ENCODE results near the gene PTPRN2. TPM values are rescaled to one million over a fixed set of nuclear protein-coding genes. Genes with fewer than 3 reads are reported as not detected.

PTPRN2 gene
- total and polyA plus RNA-seq, 2 of the 13 experiments (the other 11 are each of a cell fraction or from before 2014, with no cell fraction given), result 2.5 to 24.2 TPM

GRCh38 chr7:158482480-158482879, 105.1 kb downstream of the PTPRN2 start (continued):
- TF ChIP-seq ZNF639 (CRISPR knock-in tag; conservative IDR thresholded peaks at IDR 0.05) (no peak), SMARCC2 (IDR thresholded peaks at IDR 0.05) (no peak), MIER3 (CRISPR knock-in tag; IDR thresholded peaks at IDR 0.05; ENCODE audit: borderline replicate concordance) (no peak), HNF1B (CRISPR knock-in tag; IDR thresholded peaks at IDR 0.05) (no peak)
- TF ChIP-seq, protein P1, sequence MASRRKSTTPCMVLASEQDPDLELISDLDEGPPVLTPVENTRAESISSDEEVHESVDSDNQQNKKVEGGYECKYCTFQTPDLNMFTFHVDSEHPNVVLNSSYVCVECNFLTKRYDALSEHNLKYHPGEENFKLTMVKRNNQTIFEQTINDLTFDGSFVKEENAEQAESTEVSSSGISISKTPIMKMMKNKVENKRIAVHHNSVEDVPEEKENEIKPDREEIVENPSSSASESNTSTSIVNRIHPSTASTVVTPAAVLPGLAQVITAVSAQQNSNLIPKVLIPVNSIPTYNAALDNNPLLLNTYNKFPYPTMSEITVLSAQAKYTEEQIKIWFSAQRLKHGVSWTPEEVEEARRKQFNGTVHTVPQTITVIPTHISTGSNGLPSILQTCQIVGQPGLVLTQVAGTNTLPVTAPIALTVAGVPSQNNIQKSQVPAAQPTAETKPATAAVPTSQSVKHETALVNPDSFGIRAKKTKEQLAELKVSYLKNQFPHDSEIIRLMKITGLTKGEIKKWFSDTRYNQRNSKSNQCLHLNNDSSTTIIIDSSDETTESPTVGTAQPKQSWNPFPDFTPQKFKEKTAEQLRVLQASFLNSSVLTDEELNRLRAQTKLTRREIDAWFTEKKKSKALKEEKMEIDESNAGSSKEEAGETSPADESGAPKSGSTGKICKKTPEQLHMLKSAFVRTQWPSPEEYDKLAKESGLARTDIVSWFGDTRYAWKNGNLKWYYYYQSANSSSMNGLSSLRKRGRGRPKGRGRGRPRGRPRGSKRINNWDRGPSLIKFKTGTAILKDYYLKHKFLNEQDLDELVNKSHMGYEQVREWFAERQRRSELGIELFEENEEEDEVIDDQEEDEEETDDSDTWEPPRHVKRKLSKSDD (CRISPR knock-in tag; IDR thresholded peaks at IDR 0.05; ENCODE audit: low read depth), result no peak

DNA sequence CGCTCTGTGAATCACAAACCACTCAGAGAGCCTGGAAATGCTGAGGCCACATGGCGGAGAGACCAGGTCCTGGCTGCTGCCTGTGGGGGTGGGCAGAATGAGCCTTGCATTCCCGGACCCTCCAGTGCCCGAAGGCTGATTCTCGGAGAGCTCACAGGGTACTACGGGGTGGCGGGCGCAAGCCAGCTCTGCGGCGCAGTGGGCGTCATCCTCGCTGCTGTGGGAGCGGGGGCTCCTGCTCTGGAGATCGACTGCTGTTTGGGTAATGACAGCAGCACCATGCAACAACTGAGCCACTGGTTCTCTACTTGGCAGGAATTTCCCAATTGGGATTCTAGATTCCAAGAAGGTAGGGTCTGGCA, 108.0 kb downstream of the PTPRN2 start:
- no peaks in the 10 kb centered on the region for H3K27me3 ChIP-seq (ENCODE audit: control insufficient read depth in 1 of 2, insufficient read depth in 2 of 2, low read length in 2 of 2)
- CTCF ChIA-PET (ENCODE audit: low intra/inter-chr PET ratio, low total read pairs), result no interaction called here
- POLR2A ChIA-PET, result no interaction called here
- H3K36me3 ChIP-seq (replicated peaks in 1 of 2; ENCODE audit: control insufficient read depth in 1 of 2, insufficient read depth in 2 of 2, low read length in 2 of 2), result no peaks in the 10 kb centered on the region; a peak in 1 of 5 replicates
- H3K9ac ChIP-seq (ENCODE audit: insufficient read depth, low read depth, low read length), result no peak overlapping the region
- intact Hi-C loops (cut with micrococcal nuclease; ENCODE audit: unreplicated experiment), result no loop called here
- no peak overlapping the region for H3K4me2 ChIP-seq (ENCODE audit: low read depth, low read length)
- BruUV-seq (replicated peaks), result no TSS peak
- H3K4me3 ChIP-seq (replicated peaks in 1 of 3; ENCODE audit: insufficient read depth in 1 of 3, low read depth in 2 of 3, low read length in 3 of 3), result no peak overlapping the region
- H3K79me2 ChIP-seq (ENCODE audit: insufficient read depth, low read length), result no peaks in the 10 kb centered on the region
- peaks cover 19% of the 10 kb centered on the region; the same call in 1 of the 2 replicates for H4K20me1 ChIP-seq (ENCODE audit: insufficient read depth, low read length)
- no peak for DNase-seq (ENCODE audit: low spot score)
- H3K4me1 ChIP-seq (ENCODE audit: insufficient read depth, low read length), result no peaks in the 10 kb centered on the region
- H3K9me3 ChIP-seq (ENCODE audit: low read length), result no peaks in the 10 kb centered on the region
- in situ Hi-C loops (cut with HindIII; ENCODE audit: extremely low pct_ligation_motif_present, low pct_unique_long_range_greater_than_20kb), result no loop called here
- 93% methylated on average over 3 of the region's 14 CpGs for WGBS (ENCODE audit: low lambda C conversion rate)
- no peak overlapping the region for H3K27ac ChIP-seq (ENCODE audit: extremely low read length, insufficient read depth, low read length)
- H2AFZ ChIP-seq (ENCODE audit: low read length), result no peak overlapping the region
- no peak for ATAC-seq
- no peak for FAIRE-seq
- no peak for TF ChIP-seq CCDC6 (CRISPR knock-in tag; IDR thresholded peaks at IDR 0.05)
- TF ChIP-seq, protein P2, sequence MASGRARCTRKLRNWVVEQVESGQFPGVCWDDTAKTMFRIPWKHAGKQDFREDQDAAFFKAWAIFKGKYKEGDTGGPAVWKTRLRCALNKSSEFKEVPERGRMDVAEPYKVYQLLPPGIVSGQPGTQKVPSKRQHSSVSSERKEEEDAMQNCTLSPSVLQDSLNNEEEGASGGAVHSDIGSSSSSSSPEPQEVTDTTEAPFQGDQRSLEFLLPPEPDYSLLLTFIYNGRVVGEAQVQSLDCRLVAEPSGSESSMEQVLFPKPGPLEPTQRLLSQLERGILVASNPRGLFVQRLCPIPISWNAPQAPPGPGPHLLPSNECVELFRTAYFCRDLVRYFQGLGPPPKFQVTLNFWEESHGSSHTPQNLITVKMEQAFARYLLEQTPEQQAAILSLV (CRISPR knock-in tag; IDR thresholded peaks at IDR 0.05; ENCODE audit: borderline replicate concordance), result no peak
- no peak for TF ChIP-seq ASH2L (IDR thresholded peaks at IDR 0.05; ENCODE audit: insufficient read length, low read depth, low read length)
- no peak for TF ChIP-seq CHD2 (IDR thresholded peaks at IDR 0.05; ENCODE audit: low read depth, low read length)
- no peak for TF ChIP-seq ZNF83 (CRISPR knock-in tag; IDR thresholded peaks at IDR 0.05; ENCODE audit: borderline replicate concordance)
- TF ChIP-seq SUZ12 (IDR thresholded peaks at IDR 0.05; ENCODE audit: low read depth, low read length), result no peak
- TF ChIP-seq ZBTB33 (CRISPR knock-in tag; IDR thresholded peaks at IDR 0.05), result no peak
